Ovary (tissue), 3 donors: ENCODE measurements around the gene KCNH8.

Experiments used
- CTCF ChIP-seq, 3 donors: fragments of 450-650 bp in 2 of 3; fragments of 200-600 bp in 1 of 3; IDR thresholded peaks; one replicate each; pipeline versions ENCODE4 v1.5.1 to v1.8.0; 2016 to 2022; ENCODE audit warnings: antibody characterized with exemption in 3 of 3, mild to moderate bottlenecking in 1 of 3
- POLR2A ChIP-seq: fragments of 450-650 bp; IDR thresholded peaks from one replicate; pipeline ENCODE4 v1.6.1; 2017; ENCODE audit warnings: antibody characterized with exemption, mild to moderate bottlenecking, moderate library complexity
- donor health status: DM: no; HTN: no; CAD: no.

GRCh38 chr3:19110335-19110895 lies 37.9 kb upstream of the KCNH8 start:
- TF ChIP-seq CTCF (IDR thresholded peaks at IDR 0.05) (no peak), POLR2A (no peak)
